ENCODE data around the gene C12orf60. TPM values are rescaled to one million over a fixed set of nuclear protein-coding genes. Genes with fewer than 3 reads are reported as not detected.
"Not testable (repeated sequence)": the region's sequence is repeated elsewhere in the genome, so short reads cannot be mapped to it uniquely, and the experiment has no call there.

C12orf60 gene, protein sequence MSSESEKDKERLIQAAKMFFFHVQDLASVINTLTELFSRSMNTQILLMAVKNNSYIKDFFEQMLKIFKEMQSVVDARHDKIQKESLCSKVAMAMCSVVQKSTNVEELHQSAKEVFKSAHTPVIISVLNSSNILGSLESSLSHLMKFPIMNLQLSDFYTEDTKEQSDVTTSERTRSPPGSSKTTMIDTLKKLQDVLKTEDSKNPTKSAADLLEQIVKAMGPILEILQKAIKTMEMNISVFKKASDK
- total RNA-seq = 1.2 and 1.8 TPM in 2 replicates

- intact Hi-C loops (cut with micrococcal nuclease) = loop anchor here (1.0 to 5.0 kb wide), 11 partner anchors 29 to 1079 kb away; partner anchors contain the start of genes ARHGDIB, ATF7IP and STRAP
Measured at GRCh38 chr12:14803011-14803829, at the start of gene C12orf60, which contains the start of gene WBP11. Gene C12orf60 (plus strand): TSS chr12:14803670. CDS start chr12:14822936, 19,266 bp downstream. Gene WBP11 (minus strand): TSS chr12:14803478. CDS start chr12:14801383, 2,095 bp downstream.

DNA sequence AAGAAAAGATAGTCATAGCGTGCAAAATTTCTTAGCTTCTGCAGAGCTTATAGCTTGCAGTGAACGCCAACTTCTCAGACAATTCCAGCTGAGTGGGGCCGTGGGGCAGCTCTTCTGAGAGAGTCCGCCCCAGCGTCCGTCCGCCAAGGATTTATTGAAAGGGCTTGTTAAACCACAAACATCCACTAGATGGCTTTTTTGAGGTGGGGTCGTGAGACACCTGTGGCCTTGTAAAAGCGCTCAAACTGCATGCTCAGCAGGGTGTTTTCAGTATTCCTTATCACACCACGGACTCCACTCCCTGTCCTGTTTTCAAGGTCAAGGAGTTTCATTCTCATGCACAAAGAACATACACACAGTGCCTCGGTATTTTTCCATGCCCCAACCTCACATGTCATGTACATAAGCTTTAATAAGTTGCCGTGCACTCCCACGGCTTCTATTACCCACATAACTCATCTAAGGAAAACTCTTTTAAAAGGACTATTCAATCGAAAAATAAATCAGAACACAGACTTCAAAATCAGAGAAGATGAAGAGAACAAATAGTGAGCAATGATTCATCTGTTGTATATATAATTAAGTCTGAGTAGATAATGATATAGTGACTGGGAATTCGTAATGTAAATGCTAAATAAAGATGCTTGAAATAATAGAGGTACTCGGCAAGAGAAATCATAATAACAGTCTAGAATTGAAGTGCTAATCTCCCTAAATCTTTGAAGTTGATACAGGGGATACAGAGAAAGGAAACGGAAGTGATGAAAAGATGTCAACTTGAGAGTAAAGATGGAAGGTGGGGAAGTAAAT lies 46.9 kb upstream of the C12orf60 start:
- intact Hi-C loops (cut with micrococcal nuclease) = no loop called here

- intact Hi-C loops (cut with micrococcal nuclease) = not testable (repeated sequence)
Measured at GRCh38 chr12:14759711-14760280, 43.7 kb upstream of the C12orf60 start.

- intact Hi-C loops (cut with micrococcal nuclease) = no loop called here
Measured at GRCh38 chr12:14765398-14765797, 38.1 kb upstream of the C12orf60 start.

DNA sequence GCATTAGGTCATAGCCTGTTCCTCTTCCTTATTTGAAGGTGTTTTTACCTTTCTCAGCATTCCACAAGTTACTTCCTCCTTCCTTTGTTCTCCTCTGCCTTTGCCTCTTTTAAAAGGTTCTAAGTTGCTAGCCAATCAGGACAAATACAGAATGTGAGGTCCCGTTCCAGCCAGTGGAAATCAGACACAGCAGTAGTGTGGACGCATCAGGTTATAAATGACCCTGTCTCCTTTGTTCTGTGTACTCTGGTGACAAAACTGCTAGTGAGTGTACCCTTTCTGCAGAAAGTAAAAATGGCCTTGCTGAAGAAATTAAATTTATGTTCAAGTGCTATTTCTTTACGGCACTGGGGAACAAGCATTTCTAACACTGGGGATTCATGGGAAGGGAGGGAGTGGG lies 37.5 kb upstream of the C12orf60 start:
- intact Hi-C loops (cut with micrococcal nuclease) = not testable (repeated sequence)

GRCh38 chr12:14766649-14767215 lies 36.7 kb upstream of the C12orf60 start:
- intact Hi-C loops (cut with micrococcal nuclease) = no loop called here

DNA sequence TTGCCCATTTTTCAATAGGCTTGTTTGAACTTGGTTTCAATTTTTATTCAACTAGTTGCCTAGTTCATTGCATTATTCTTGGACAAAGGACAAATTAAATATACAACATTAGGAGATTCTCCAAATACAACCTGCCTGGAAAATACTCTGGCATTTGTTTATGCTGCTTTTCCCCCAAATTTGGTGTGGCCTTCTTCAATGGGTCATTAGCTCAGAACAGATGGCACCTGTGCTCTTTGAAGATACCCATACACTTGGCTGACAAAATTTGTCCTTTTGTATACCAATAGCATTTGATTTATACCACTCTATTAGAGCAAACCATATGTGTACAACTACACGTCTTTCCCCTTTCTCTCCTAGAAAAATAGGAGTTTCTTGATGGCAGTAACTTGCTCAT lies 35.9 kb upstream of the C12orf60 start:
- intact Hi-C loops (cut with micrococcal nuclease) = no loop called here

- intact Hi-C loops (cut with micrococcal nuclease) = loop anchor here (1.0 kb wide), 1 partner anchor 1113 kb away; the partner anchor contains the start of gene STRAP
Measured at GRCh38 chr12:14768823-14769405, 34.6 kb upstream of the C12orf60 start.

- intact Hi-C loops (cut with micrococcal nuclease) = loop anchor here (1.0 kb wide), 1 partner anchor 1113 kb away; the partner anchor contains the start of gene STRAP
Measured at GRCh38 chr12:14769466-14769968, 34.0 kb upstream of the C12orf60 start.

DNA sequence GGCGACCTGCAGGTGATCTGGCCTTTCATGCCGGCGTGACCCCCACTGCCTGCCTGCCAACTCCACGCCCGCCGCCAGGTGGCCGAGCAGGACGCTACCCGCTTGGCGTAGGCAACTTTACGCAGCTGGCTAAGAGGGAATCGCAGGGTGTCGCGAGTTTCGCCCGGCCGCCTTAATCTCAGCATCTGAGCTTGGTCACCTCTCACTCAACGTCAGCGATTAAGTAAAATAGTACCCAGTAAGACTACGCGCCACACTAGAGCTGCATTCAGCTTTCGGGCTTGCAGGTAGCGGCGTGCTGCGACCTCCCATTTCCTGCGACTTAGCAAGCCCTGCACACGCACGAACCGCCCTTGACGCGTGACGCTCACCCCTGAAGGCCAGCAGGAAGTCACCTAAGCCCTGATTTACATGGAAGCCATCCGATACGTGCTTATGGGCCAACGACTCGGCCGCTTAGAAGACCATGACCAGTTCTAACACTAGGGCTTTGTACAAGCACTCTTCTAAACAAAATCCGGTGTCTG lies 33.4 kb upstream of the C12orf60 start:
- intact Hi-C loops (cut with micrococcal nuclease) = loop anchor here (1.0 to 10.0 kb wide), 16 partner anchors 47 to 1955 kb away; partner anchors contain the start of genes ARHGDIB, ATF7IP, DDX47 and EPS8

- intact Hi-C loops (cut with micrococcal nuclease) = loop anchor here (1.0 to 10.0 kb wide), 15 partner anchors 48 to 1956 kb away; partner anchors contain the start of genes ARHGDIB, ATF7IP, DDX47 and EPS8
Measured at GRCh38 chr12:14770496-14771461, 32.7 kb upstream of the C12orf60 start.

GRCh38 chr12:14771651-14772137 lies 31.8 kb upstream of the C12orf60 start:
- intact Hi-C loops (cut with micrococcal nuclease) = loop anchor here (2.0 to 10.0 kb wide), 9 partner anchors 49 to 1957 kb away; partner anchors contain the start of genes DDX47, EPS8 and GSG1

DNA sequence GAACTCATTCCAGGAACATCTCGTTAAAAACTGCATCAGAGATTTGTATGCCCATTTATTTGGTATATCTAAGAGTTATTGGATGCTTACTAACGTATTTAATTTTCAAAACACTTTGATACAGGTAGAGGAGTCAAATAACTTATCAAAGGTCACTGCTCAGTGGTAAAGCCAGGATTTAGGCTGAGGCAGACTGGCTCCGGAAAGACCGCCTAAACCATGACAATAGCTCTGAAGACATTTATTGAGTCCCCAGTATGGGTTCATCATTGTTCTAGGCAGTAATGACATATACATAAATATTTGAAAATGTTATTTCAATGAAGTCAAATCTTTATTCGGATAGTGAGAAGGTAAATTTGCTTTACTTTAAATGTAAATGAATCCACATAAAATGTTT lies 30.5 kb upstream of the C12orf60 start:
- intact Hi-C loops (cut with micrococcal nuclease) = loop anchor here (5.0 to 10.0 kb wide), 5 partner anchors 131 to 1958 kb away; partner anchors contain the start of genes DDX47 and GSG1

- intact Hi-C loops (cut with micrococcal nuclease) = loop anchor here (1.0 to 10.0 kb wide), 12 partner anchors 30 to 1959 kb away; partner anchors contain the start of genes ARHGDIB, ATF7IP, C12orf60 and DDX47
Measured at GRCh38 chr12:14773685-14774073, 29.8 kb upstream of the C12orf60 start.

- intact Hi-C loops (cut with micrococcal nuclease) = loop anchor here (1.0 to 10.0 kb wide), 12 partner anchors 29 to 1959 kb away; partner anchors contain the start of genes ARHGDIB, ATF7IP, C12orf60 and DDX47
Measured at GRCh38 chr12:14774074-14774905, 29.2 kb upstream of the C12orf60 start.

DNA sequence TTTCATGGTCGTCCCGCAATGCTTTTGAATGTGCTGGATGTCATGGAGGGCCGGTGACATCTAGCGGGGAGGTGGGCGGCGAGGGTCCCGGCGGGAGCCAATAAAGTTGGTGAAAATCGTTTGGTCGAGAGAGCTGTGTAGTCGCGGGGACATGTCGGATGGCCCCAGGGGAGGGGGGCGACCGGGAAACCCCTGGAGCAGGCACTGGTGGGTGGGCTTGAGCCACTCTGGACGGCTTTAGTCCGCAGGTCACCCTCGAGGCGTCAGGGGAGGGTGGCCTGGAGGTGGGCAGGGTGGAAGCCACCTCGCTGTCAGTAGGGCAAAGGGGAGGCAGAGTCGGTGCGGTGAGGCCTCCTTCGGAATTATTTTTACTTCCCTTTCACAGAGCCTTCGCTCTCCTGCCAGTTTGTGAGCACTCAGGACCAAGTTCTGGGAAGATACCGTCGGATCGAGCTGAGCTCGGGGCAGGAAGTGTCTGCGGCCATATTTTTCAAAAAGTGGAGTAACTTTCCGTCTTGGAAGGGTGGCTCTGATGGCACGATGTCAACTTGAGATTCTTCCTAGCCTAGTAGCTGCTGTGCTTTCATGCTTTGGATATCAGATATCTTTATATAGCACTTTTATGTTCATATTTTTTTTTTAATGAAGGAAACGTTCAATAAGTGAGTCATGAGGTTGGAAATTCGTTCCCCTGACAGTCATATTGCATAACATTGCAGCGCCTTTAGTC lies 28.4 kb upstream of the C12orf60 start:
- intact Hi-C loops (cut with micrococcal nuclease) = loop anchor here (1.0 to 10.0 kb wide), 13 partner anchors 28 to 1960 kb away; partner anchors contain the start of genes ARHGDIB, ATF7IP, C12orf60 and DDX47
